HEK293 (cell line): Measurements from ENCODE around the gene POM121L2.

ENCODE experiments used
- HOXA7 ChIP-seq: sonication (generic); formaldehyde crosslinking; IDR thresholded peaks from 2 replicates; pipeline ENCODE4 v1.8.1; 2022; ENCODE audit warnings: missing genetic modification reagents, borderline replicate concordance
- RBAK ChIP-seq: fragments of 450-650 bp; formaldehyde crosslinking; IDR thresholded peaks from 2 replicates; pipeline ENCODE4 v1.5.1; 2016; ENCODE audit warnings: missing biosample characterization, missing genetic modification characterization
- REST ChIP-seq: fragments of 450-650 bp; formaldehyde crosslinking; IDR thresholded peaks from 2 replicates; pipeline ENCODE4 v1.5.1; 2016; ENCODE audit warnings: missing biosample characterization, missing genetic modification characterization
- SP2 ChIP-seq: fragments of 450-650 bp; formaldehyde crosslinking; IDR thresholded peaks from 2 replicates; pipeline ENCODE4 v1.5.1; 2016; ENCODE audit warnings: missing biosample characterization, missing genetic modification characterization
- ZBTB1 ChIP-seq: fragments of 450-650 bp; formaldehyde crosslinking; IDR thresholded peaks from 2 replicates; pipeline ENCODE4 v1.5.1; 2016; ENCODE audit warnings: missing biosample characterization, missing genetic modification characterization
- ZBTB26 ChIP-seq: fragments of 450-650 bp; formaldehyde crosslinking; optimal IDR thresholded peaks from 2 replicates; pipeline ENCODE3; 2016; ENCODE audit warnings: missing biosample characterization, mild to moderate bottlenecking, missing genetic modification characterization
- ZBTB49 ChIP-seq: fragments of 450-650 bp; formaldehyde crosslinking; IDR thresholded peaks from 2 replicates; pipeline ENCODE4 v1.5.1; 2016; ENCODE audit warnings: missing biosample characterization, missing genetic modification characterization, low read depth
- ZNF223 ChIP-seq: fragments of 450-650 bp; formaldehyde crosslinking; IDR thresholded peaks from 2 replicates; pipeline ENCODE4 v1.5.1; 2016; ENCODE audit warnings: missing biosample characterization, missing genetic modification characterization
- ZNF280D ChIP-seq: fragments of 450-650 bp; formaldehyde crosslinking; IDR thresholded peaks from 2 replicates; pipeline ENCODE4 v1.5.1; 2016; ENCODE audit warnings: missing biosample characterization, missing genetic modification characterization
- ZNF423 ChIP-seq: fragments of 450-650 bp; formaldehyde crosslinking; IDR thresholded peaks from 2 replicates; pipeline ENCODE4 v1.5.1; 2016; ENCODE audit warnings: missing biosample characterization, missing genetic modification characterization
- TF ChIP-seq, protein P1 (sequence below): fragments of 450-650 bp; formaldehyde crosslinking; IDR thresholded peaks from 2 replicates; pipeline ENCODE4 v1.5.1; 2016; ENCODE audit warnings: missing biosample characterization, missing genetic modification characterization
- TF ChIP-seq, protein P2 (sequence below): fragments of 450-650 bp; formaldehyde crosslinking; IDR thresholded peaks from 2 replicates; pipeline ENCODE4 v1.5.1; 2016; ENCODE audit warnings: missing biosample characterization, missing genetic modification characterization

DNA sequence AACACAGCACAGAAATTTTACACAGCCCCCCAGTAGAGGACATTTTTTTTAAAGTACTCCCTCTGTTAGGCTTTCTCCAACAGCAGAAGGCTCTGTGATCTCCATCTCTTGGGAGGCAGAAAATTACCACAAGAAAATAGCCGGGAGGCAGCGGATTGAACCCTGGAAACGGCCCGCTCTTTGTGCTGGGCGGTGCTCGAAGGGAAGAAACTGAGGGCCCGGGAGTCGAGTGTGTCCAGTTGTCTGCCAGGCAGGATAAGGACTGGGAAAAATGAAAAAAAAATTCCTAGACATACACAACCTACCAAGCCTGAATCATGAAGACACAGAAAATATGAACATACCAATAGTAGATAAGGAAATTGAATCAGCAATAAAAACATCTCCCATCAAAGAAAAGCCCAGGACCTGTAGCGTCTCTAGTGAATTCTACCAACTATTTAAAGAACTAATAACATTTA is 31.5 kb downstream of the POM121L2 start:
- TF ChIP-seq, protein P1, sequence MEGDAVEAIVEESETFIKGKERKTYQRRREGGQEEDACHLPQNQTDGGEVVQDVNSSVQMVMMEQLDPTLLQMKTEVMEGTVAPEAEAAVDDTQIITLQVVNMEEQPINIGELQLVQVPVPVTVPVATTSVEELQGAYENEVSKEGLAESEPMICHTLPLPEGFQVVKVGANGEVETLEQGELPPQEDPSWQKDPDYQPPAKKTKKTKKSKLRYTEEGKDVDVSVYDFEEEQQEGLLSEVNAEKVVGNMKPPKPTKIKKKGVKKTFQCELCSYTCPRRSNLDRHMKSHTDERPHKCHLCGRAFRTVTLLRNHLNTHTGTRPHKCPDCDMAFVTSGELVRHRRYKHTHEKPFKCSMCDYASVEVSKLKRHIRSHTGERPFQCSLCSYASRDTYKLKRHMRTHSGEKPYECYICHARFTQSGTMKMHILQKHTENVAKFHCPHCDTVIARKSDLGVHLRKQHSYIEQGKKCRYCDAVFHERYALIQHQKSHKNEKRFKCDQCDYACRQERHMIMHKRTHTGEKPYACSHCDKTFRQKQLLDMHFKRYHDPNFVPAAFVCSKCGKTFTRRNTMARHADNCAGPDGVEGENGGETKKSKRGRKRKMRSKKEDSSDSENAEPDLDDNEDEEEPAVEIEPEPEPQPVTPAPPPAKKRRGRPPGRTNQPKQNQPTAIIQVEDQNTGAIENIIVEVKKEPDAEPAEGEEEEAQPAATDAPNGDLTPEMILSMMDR (tag by site-specific recombination), result no peak
- TF ChIP-seq ZNF423 (no peak), SP2 (tag by site-specific recombination) (no peak), RBAK (tag by site-specific recombination) (no peak), ZBTB1 (tag by site-specific recombination) (no peak), HOXA7 (CRISPR knock-in tag) (no peak), ZNF223 (tag by site-specific recombination) (no peak), ZNF280D (tag by site-specific recombination) (no peak), REST (tag by site-specific recombination) (no peak), ZBTB26 (tag by site-specific recombination) (no peak), ZBTB49 (tag by site-specific recombination) (no peak)
- TF ChIP-seq, protein P2, sequence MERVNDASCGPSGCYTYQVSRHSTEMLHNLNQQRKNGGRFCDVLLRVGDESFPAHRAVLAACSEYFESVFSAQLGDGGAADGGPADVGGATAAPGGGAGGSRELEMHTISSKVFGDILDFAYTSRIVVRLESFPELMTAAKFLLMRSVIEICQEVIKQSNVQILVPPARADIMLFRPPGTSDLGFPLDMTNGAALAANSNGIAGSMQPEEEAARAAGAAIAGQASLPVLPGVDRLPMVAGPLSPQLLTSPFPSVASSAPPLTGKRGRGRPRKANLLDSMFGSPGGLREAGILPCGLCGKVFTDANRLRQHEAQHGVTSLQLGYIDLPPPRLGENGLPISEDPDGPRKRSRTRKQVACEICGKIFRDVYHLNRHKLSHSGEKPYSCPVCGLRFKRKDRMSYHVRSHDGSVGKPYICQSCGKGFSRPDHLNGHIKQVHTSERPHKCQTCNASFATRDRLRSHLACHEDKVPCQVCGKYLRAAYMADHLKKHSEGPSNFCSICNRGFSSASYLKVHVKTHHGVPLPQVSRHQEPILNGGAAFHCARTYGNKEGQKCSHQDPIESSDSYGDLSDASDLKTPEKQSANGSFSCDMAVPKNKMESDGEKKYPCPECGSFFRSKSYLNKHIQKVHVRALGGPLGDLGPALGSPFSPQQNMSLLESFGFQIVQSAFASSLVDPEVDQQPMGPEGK (tag by site-specific recombination), result no peak
